Measurements from ENCODE around the gene AK3. TPM values are rescaled to one million over a fixed set of nuclear protein-coding genes. Genes with fewer than 3 reads are reported as not detected.
"Not testable (repeated sequence)": the region's sequence is repeated elsewhere in the genome, so short reads cannot be mapped to it uniquely, and the experiment has no call there.

The AK3 gene
- total RNA-seq = 49.1 and 59.4 TPM in 2 replicates

DNA sequence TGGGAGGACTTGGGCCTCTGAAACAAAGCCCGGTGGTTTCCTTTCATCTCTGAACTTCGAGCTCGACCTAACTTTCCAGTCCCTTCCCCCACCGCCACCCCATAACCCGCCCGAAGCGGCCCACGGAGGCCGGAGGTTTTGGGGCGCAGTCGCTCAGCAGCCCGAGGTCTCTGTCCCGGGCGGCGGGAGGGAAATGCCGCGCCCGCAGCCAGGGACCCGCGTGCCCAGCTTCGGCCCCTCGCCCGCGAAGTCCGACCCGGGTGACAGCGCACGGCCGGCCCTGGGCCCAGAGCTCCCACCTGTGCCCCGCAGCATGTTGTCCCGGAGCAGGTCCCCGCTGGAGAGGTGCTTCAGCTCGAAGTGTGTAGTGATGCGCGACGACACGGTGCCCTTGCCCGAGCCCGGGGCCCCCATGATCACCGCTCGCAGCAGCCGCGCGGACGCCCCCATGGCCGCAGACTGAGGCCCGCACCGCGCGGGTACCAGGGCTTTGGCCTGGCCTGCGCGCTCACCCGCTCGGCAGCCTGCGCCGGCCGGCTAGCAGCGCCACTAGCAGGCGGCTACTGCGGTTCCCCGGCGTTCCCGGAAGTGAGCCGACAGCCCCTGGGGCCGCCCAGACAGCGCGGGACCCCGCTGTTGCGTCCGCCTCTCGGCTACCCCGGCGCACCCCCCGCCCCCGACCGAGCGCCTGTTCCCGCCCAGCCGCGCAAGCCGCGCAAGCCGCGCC lies at the start of gene AK3:
TSS of gene AK3 (minus strand) at position 565 of the 727 bp plus-strand sequence. CDS start at position 450, 115 bp downstream.
- H3K4me3 ChIP-seq (ENCODE audit: low read depth, low read length) = peak within 1 kb of the TSS; percentile 77
- TF ChIP-seq, protein P1, sequence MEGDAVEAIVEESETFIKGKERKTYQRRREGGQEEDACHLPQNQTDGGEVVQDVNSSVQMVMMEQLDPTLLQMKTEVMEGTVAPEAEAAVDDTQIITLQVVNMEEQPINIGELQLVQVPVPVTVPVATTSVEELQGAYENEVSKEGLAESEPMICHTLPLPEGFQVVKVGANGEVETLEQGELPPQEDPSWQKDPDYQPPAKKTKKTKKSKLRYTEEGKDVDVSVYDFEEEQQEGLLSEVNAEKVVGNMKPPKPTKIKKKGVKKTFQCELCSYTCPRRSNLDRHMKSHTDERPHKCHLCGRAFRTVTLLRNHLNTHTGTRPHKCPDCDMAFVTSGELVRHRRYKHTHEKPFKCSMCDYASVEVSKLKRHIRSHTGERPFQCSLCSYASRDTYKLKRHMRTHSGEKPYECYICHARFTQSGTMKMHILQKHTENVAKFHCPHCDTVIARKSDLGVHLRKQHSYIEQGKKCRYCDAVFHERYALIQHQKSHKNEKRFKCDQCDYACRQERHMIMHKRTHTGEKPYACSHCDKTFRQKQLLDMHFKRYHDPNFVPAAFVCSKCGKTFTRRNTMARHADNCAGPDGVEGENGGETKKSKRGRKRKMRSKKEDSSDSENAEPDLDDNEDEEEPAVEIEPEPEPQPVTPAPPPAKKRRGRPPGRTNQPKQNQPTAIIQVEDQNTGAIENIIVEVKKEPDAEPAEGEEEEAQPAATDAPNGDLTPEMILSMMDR (conservative IDR thresholded peaks at IDR 0.05; ENCODE audit: low read depth, low read length) = no peak
- DNase-seq (ENCODE audit: low read depth) = no peak

DNA sequence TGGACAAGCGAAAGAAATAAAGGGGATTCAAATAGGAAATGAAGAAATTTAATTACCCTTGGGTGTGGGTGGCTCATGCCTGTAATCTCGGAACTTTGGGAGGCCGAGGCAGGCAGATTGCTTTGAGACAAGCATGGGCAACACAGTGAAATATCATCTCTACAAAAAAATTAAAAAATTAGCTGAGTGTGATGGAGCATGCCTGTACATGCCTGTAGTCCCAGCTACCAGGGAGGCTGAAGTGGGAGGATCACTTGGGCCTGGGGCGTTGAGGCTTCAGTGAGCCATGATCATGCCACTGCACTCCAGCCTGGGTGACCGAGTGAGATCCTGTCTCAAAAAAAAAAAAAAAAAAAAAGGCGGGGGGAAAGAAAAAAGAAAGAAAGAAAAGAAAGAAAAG lies 47.7 kb upstream of the AK3 start:
- TF ChIP-seq, protein P1 (conservative IDR thresholded peaks at IDR 0.05; ENCODE audit: low read depth, low read length) = no peak
- DNase-seq (ENCODE audit: low read depth) = no peak
- H3K4me3 ChIP-seq (ENCODE audit: low read depth, low read length) = no peak overlapping the region

DNA sequence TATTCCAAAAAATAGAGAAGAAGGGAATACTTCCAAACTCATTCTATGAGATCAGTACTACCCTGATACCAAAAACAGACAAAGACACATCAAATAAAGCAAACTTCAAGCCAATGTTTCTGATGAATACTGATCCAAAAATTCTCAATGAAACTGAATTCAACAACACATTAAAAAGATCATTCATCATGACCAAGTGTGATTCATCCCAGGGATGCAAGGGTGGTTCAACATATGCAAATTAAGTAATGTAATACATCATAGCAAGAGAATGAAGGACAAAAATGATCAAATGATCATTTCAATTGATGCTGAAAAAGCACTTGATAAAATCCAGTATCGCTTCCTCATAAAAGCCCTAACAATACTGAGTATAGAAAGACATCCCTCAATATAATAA lies 46.9 kb upstream of the AK3 start:
- no peak overlapping the region for H3K4me3 ChIP-seq (ENCODE audit: low read depth, low read length)
- DNase-seq (ENCODE audit: low read depth) = no peak
- TF ChIP-seq, protein P1 (conservative IDR thresholded peaks at IDR 0.05; ENCODE audit: low read depth, low read length) = no peak

DNA sequence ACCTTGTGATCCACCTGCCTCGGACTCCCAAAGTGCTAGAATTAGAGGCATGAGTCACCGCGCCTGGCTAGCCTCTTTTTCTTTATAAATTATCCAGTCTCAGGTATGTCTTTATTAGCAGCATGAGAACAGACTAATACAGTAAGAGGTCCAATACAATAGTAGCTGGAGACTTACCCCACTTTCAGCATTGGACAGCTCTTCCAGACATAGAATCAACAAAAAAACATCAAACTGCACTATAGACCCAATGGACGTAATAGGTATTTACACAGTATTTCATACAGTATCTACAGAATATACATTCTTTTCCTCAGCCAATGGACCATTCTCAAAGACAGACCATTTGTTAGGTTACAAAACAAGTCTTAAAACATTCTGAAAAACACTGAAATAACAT lies 45.6 kb upstream of the AK3 start:
- TF ChIP-seq, protein P1 (conservative IDR thresholded peaks at IDR 0.05; ENCODE audit: low read depth, low read length) = no peak
- DNase-seq (ENCODE audit: low read depth) = no peak
- no peak overlapping the region for H3K4me3 ChIP-seq (ENCODE audit: low read depth, low read length)

DNA sequence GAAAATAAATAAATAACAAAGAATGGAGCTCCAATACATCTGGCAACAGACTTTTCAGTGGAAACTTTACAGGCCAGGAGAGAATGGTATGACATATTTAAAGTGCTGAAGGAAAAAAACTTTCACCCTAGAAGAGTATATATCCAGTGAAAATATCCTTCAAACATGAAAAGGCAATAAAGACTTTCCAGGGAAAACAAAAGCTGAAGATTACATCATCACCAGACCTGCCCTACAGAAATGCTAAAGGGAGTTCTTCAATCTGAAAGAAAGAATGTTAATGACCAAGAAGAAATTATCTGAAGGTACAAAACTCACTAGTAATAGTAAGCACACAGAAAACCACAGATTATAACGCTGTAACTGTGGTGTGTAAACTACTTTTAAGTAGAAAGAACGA lies 43.4 kb upstream of the AK3 start:
- TF ChIP-seq, protein P1 (conservative IDR thresholded peaks at IDR 0.05; ENCODE audit: low read depth, low read length) = no peak
- no peak for DNase-seq (ENCODE audit: low read depth)
- H3K4me3 ChIP-seq (ENCODE audit: low read depth, low read length) = no peak overlapping the region

DNA sequence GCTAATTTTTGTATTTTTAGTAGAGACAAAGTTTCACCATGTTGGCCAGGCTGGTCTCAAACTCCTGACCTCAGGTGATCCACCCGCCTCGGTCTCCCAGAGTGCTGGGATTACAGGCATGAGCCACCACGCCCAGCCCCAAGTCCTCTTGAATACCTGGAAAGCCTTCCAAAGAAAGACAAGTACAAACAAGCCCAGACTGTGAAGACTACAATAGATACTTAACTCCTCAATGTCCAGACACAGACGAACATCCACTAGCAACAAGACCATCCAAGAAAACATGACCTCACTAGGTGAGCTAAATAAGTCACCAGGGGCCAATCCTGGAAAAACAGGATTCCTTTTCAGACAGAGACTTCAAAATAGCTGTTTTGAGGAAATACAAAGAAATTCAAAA lies 42.2 kb upstream of the AK3 start:
- DNase-seq (ENCODE audit: low read depth); H3K4me3 ChIP-seq (ENCODE audit: low read depth, low read length): not testable (repeated sequence)

DNA sequence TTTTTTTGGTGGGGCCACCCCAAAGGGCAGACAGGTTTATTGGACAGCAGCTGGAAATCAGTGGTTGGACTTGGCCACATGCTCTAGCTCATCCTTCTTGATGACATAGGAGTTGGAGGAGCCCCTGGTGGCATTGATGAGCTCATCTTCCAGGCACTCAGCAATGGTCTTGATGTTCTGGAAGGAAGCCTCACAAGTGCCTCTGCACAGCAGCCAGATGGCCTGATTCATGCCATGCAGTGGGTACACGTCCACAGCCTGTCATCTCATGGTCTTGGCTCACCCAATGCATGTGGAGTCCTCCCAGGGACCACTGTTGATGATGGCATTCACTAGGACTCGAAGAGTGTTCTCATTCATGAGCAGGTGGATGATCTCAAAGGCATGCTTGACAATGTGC lies 40.4 kb upstream of the AK3 start:
- TF ChIP-seq, protein P1 (conservative IDR thresholded peaks at IDR 0.05; ENCODE audit: low read depth, low read length) = no peak
- H3K4me3 ChIP-seq (ENCODE audit: low read depth, low read length) = no peak overlapping the region
- no peak for DNase-seq (ENCODE audit: low read depth)
